ENCODE measurements around the gene GALNS.

DNA sequence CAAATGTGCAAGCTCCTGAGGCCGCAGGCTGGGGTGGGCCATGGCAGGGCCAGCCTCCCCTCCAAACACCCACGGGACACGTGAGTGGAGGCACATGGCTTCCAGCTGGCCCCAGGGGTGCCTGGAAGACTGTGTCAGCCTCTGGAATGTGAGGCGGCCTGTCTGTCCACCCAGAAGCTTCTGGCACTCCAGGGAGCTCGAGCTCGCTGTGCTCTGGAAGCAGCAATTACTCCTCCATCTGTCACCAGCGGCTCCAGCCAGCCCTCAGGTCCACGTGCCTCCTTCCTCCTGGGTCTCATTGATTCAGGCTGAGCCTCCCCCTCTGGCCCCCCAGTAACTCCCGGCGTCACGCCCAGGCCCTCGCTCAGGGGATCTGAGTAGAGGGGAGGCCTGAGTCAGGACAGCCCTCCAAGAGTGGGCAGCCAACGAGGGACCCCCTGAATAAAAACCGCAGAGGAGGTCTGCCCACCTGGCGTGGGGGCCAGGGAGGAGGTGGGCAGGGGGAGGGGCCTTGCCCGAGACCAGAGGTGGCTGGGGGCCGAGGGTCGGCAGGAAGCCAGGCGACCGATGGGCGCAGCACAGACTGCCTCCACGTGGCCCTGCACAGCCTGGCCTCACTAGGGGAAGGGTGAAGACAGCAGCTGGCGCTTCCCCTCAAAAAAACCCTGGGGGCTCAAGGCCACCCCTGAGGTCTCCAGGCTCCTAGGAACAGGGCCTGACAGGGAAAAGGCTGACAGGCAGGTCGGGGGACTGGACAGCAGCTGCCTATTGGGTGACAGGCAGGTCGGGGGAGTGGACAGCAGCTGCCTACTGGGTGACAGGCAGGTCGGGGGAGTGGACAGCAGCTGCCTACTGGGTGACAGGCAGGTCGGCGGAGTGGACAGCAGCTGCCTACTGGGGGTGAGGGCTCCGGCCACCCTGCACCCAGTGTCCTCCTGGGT lies 83.6 kb downstream of the GALNS start:
- TF ChIP-seq, protein P1, sequence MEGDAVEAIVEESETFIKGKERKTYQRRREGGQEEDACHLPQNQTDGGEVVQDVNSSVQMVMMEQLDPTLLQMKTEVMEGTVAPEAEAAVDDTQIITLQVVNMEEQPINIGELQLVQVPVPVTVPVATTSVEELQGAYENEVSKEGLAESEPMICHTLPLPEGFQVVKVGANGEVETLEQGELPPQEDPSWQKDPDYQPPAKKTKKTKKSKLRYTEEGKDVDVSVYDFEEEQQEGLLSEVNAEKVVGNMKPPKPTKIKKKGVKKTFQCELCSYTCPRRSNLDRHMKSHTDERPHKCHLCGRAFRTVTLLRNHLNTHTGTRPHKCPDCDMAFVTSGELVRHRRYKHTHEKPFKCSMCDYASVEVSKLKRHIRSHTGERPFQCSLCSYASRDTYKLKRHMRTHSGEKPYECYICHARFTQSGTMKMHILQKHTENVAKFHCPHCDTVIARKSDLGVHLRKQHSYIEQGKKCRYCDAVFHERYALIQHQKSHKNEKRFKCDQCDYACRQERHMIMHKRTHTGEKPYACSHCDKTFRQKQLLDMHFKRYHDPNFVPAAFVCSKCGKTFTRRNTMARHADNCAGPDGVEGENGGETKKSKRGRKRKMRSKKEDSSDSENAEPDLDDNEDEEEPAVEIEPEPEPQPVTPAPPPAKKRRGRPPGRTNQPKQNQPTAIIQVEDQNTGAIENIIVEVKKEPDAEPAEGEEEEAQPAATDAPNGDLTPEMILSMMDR (IDR thresholded peaks at IDR 0.05) = no peak
- TF ChIP-seq POLR2A (IDR thresholded peaks at IDR 0.05) (no peak), POLR2AphosphoS5 (IDR thresholded peaks at IDR 0.05) (peak in 2 of 3 donors; percentile 33 to 45)
